Thyroid gland (tissue), 4 donors: ENCODE data around the gene LIMCH1.

Experiments used
- POLR2A ChIP-seq, 2 donors: fragments of 450-650 bp; IDR thresholded peaks; one replicate each; pipeline ENCODE4 v1.6.1; 2017; ENCODE audit warnings: antibody characterized with exemption in 2 of 2, mild to moderate bottlenecking in 2 of 2, moderate library complexity in 1 of 2
- TF ChIP-seq, protein P1 (sequence below), 6 experiments: fragments of 200-600 bp in 3 of 6; fragments of 450-650 bp in 3 of 6; sonication (generic) in 3 of 6; IDR thresholded peaks; one replicate each; pipeline ENCODE4 v1.5.1; 2016 to 2019; ENCODE audit warnings: antibody characterized with exemption in 6 of 6, mild to moderate bottlenecking in 2 of 6, inconsistent platforms in 1 of 6, moderate library complexity in 1 of 6

DNA sequence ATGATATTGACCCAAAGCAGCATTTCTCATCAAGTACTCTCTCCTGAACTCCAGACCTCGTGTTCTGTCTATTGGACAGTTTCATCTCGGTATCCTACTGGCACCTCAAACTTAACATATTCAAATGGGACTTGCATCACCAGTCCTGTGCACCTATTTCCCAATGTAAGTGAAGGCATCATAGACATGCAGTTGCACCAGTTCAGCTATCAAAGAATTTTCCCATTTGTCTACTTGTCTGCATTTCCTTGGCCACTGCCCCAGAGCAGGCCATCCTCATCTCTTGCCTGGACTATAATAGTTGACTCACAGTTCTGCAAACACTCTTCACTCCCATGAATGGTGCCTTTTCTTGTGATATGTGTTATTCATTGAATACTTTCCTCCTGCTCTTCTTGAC is 11.3 kb upstream of the LIMCH1 start:
- TF ChIP-seq, protein P1, sequence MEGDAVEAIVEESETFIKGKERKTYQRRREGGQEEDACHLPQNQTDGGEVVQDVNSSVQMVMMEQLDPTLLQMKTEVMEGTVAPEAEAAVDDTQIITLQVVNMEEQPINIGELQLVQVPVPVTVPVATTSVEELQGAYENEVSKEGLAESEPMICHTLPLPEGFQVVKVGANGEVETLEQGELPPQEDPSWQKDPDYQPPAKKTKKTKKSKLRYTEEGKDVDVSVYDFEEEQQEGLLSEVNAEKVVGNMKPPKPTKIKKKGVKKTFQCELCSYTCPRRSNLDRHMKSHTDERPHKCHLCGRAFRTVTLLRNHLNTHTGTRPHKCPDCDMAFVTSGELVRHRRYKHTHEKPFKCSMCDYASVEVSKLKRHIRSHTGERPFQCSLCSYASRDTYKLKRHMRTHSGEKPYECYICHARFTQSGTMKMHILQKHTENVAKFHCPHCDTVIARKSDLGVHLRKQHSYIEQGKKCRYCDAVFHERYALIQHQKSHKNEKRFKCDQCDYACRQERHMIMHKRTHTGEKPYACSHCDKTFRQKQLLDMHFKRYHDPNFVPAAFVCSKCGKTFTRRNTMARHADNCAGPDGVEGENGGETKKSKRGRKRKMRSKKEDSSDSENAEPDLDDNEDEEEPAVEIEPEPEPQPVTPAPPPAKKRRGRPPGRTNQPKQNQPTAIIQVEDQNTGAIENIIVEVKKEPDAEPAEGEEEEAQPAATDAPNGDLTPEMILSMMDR (IDR thresholded peaks at IDR 0.05), result no peak
- no peak for TF ChIP-seq POLR2A (IDR thresholded peaks at IDR 0.05)
